Sigmoid colon (tissue), 7 donors: ENCODE data around the gene YBX1. TPM values are rescaled to one million over a fixed set of nuclear protein-coding genes. Genes with fewer than 3 reads are reported as not detected.
"Not testable (repeated sequence)": the region's sequence is repeated elsewhere in the genome, so short reads cannot be mapped to it uniquely, and the experiment has no call there.

Experiments
- DNase-seq: peaks from one replicate; pipeline ENCODE4 v3.0.0-alpha.2; 2019
- H3K27ac ChIP-seq, 4 donors: fragments of 200-600 bp; sonication (generic); one replicate each; pipeline ENCODE4 v1.5.1; 2016 to 2019; ENCODE audit warnings: mild to moderate bottlenecking in 1 of 4
- H3K27me3 ChIP-seq, 3 donors: fragments of 200-600 bp; sonication (generic); one replicate each; pipeline ENCODE4 v1.5.1; 2019; ENCODE audit warnings: mild to moderate bottlenecking in 1 of 3
- H3K36me3 ChIP-seq, 4 donors: fragments of 200-600 bp; sonication (generic); one replicate each; pipeline ENCODE4 v1.5.1; 2016 to 2019
- H3K4me1 ChIP-seq, 4 donors: fragments of 200-600 bp; sonication (generic); one replicate each; pipeline ENCODE4 v1.5.1; 2017 to 2019
- H3K4me3 ChIP-seq, 4 donors: fragments of 200-600 bp; sonication (generic); one replicate each; pipeline ENCODE4 v1.5.1; 2017 to 2019; ENCODE audit warnings: mild to moderate bottlenecking in 2 of 4, moderate library complexity in 1 of 4
- H3K9me3 ChIP-seq, 4 donors: fragments of 200-600 bp in 3 of 4; sonication (generic) in 3 of 4; one replicate each; pipeline versions ENCODE4 v1.5.1 to v1.6.1; 2013 to 2019
- CTCF ChIP-seq, 4 experiments: fragments of 450-650 bp in 3 of 4; fragments of 200-600 bp in 1 of 4; IDR thresholded peaks; one replicate each; pipeline ENCODE4 v1.5.1; 2016 to 2019; ENCODE audit warnings: antibody characterized with exemption in 4 of 4, mild to moderate bottlenecking in 3 of 4, moderate library complexity in 2 of 4
- EP300 ChIP-seq, 4 donors: sonication (generic); formaldehyde crosslinking; IDR thresholded peaks; one replicate each; pipeline ENCODE4 v1.6.1; 2017; ENCODE audit warnings: antibody characterized with exemption in 4 of 4
- POLR2A ChIP-seq, 2 donors: fragments of 450-650 bp; IDR thresholded peaks; one replicate each; pipeline ENCODE4 v1.6.1; 2016; ENCODE audit warnings: antibody characterized with exemption in 2 of 2, mild to moderate bottlenecking in 2 of 2, moderate library complexity in 2 of 2
- POLR2AphosphoS5 ChIP-seq, 4 donors: sonication (generic); formaldehyde crosslinking; IDR thresholded peaks; one replicate each; pipeline ENCODE4 v1.6.1; 2017; ENCODE audit warnings: antibody characterized with exemption in 4 of 4
- WGBS, 2 donors: extraction: QIAGEN DNeasy Blood & Tissue Kit; methylation state at CpG; one replicate each; pipeline ENCODE4 v1.1.7; 2013; 5-methylcytosine and 5-hydroxymethylcytosine counted together
- intact Hi-C: fragments of 100-400 bp; cut with DNase I; formaldehyde crosslinking; loops from one replicate; pipeline ENCODE4 v1.15.1; 2023
- polyA plus RNA-seq, 3 donors: library from polyadenylated mRNA; stranded (reverse); fragments of 200-250 nt; gene quantifications; one replicate each; pipeline ENCODE4 v1.2.3, GENCODE V29; 2013
- total RNA-seq, 4 donors: library from RNA; depleted of rRNA; stranded (reverse); fragments of >200 nt; gene quantifications; one replicate each; pipeline ENCODE4 v1.1.0, GENCODE V29; 2016
- donor health status: healthy with polysubstance abuse.
- donor health status: Bipolar disorder and iron deficiency.
- donor health status: healthy.

YBX1 gene
- total and polyA plus RNA-seq, 7 donors, result 685 to 897 (median 763) TPM

DNA sequence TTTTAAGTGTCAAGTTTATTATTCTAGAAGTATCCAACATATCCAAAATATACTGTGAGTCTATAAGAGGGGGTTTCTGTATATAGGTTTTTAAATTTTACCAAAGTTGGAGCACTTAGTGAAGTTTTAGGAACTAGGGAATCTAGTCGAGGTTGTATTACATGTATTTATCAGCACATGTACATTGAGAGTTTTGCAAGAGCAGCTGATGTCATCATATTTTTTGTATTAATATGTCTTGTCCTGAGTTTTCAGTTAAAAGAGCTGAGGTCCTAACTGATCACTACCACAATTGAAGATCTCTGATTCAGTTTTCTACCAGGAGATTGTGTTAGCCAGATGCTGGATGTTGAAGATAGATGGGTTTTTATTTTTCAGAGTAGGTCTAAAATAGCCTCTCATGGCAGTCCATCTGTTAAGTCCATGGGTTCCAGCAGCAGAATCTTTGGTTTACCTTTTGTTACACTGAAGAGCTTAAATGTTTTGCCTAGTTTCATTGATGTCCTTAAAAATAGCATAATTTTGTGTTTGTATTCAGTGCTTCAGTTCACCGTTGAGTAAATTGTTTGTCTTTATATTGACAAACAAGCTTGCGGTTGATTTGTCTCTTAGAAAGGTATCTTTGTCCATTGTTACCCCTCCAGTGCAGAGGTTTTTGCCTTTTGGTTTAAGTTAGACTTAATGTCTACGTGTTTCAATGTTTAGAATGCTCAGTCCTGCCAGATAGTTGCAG is 16.0 kb downstream of the YBX1 start:
- DNase-seq, result no peak
- peaks cover 0 to 8% (median 4%) of the 10 kb centered on the region in 4 donors for H3K4me1 ChIP-seq
- WGBS, 2 donors, result 90 to 94% methylated on average over 4 of the region's 4 CpGs
- H3K9me3 ChIP-seq, result no peaks in the 10 kb centered on the region
- H3K27me3 ChIP-seq, result no peaks in the 10 kb centered on the region
- TF ChIP-seq POLR2AphosphoS5 (IDR thresholded peaks at IDR 0.05), result no peak
- TF ChIP-seq POLR2A (IDR thresholded peaks at IDR 0.05), result no peak
- TF ChIP-seq CTCF (IDR thresholded peaks at IDR 0.05), result no peak
- no peak for TF ChIP-seq EP300 (IDR thresholded peaks at IDR 0.05)
- H3K27ac ChIP-seq, result no peak overlapping the region
- no peak overlapping the region for H3K4me3 ChIP-seq
- H3K36me3 ChIP-seq, result peaks cover 10 to 88% (median 49%) of the 10 kb centered on the region in 4 donors
- intact Hi-C loops, result no loop called here

- no peak overlapping the region for H3K27ac ChIP-seq
- no peaks in the 10 kb centered on the region for H3K4me1 ChIP-seq
- H3K27me3 ChIP-seq, result no peaks in the 10 kb centered on the region
- peaks cover 10 to 98% (median 59%) of the 10 kb centered on the region in 4 donors for H3K36me3 ChIP-seq
- no peak for DNase-seq
- TF ChIP-seq POLR2A (IDR thresholded peaks at IDR 0.05), result no peak
- H3K4me3 ChIP-seq, result no peak overlapping the region
- intact Hi-C loops, result no loop called here
- no peaks in the 10 kb centered on the region for H3K9me3 ChIP-seq
Observed at GRCh38 chr1:42700006-42700405, 17.8 kb downstream of the YBX1 start.

DNA sequence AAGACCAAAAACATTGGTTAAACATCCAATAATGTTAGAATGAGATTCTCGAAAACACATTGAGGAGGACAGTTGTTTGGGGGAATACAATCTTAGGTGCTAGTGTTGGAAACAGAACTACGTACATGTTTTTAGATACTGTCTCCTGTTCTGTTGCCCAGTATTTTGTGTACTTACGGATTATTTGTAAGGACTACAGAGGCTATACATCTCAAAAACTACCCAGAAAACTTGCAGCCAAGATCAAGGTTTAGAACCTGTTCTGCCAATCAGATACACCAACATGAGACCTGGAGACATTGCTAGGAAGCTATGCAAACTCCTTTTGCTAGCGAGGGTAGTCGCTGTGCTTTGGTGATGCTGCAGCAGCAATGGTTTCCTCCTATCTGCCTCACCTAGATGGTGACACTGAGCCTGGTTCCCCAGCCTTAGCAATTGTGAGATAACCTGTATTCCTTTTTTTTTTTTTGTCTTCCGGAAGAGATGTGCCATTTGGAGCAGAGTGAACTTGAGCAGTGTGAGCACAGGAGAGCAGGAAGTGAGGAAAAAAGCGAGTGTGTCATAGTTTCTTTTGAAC is 21.8 kb downstream of the YBX1 start:
- H3K36me3 ChIP-seq, result peaks cover 0 to 95% (median 47%) of the 10 kb centered on the region in 4 donors
- no peak for DNase-seq
- intact Hi-C loops, result no loop called here
- no peak for TF ChIP-seq POLR2AphosphoS5 (IDR thresholded peaks at IDR 0.05)
- no peak for TF ChIP-seq EP300 (IDR thresholded peaks at IDR 0.05)
- TF ChIP-seq CTCF (IDR thresholded peaks at IDR 0.05), result no peak
- no peak for TF ChIP-seq POLR2A (IDR thresholded peaks at IDR 0.05)
- no peak overlapping the region for H3K27ac ChIP-seq
- 84 to 94% methylated on average over 7 of the region's 7 CpGs for whole genome bisulfite sequencing, 2 donors
- H3K27me3 ChIP-seq, result no peaks in the 10 kb centered on the region
- no peaks in the 10 kb centered on the region for H3K4me1 ChIP-seq
- no peaks in the 10 kb centered on the region for H3K9me3 ChIP-seq
- no peak overlapping the region for H3K4me3 ChIP-seq

DNA sequence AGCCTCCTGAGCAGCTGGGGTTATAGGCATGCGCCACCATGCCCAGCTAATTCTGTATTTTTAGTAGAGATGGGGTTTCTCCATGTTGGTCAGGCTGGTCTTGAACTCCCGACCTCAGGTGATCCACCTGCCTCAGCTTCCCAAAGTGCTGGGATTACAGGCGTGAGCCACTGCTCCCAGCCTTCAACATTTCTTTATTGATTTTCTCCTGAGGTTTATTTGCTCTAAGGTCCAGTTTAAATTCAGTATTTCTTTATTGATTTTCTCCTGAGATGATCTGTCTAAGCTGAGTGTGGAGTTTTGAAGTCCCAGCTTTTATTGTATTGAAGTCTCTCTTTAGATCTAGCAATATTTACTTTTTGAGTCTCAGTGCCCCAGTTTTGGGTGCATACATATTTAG is 30.6 kb downstream of the YBX1 start:
- H3K4me1 ChIP-seq, H3K4me3 ChIP-seq, H3K9me3 ChIP-seq, intact Hi-C loops, H3K27ac ChIP-seq, H3K27me3 ChIP-seq, DNase-seq: not testable (repeated sequence)
- peaks cover 0 to 38% (median 4%) of the 10 kb centered on the region in 4 donors for H3K36me3 ChIP-seq
- 97 to 98% methylated on average over 3 of the region's 3 CpGs for WGBS, 2 donors

GRCh38 chr1:42713293-42713692 is 31.1 kb downstream of the YBX1 start:
- DNase-seq, result no peak
- H3K4me3 ChIP-seq, result no peak overlapping the region
- H3K9me3 ChIP-seq, result peaks cover 0 to 9% (median 0%) of the 10 kb centered on the region in 4 donors
- H3K4me1 ChIP-seq, result no peaks in the 10 kb centered on the region
- intact Hi-C loops, result no loop called here
- H3K27me3 ChIP-seq, result no peaks in the 10 kb centered on the region
- H3K36me3 ChIP-seq, result peaks cover 0 to 34% (median 4%) of the 10 kb centered on the region in 4 donors
- no peak overlapping the region for H3K27ac ChIP-seq
- no peak for TF ChIP-seq CTCF (IDR thresholded peaks at IDR 0.05)
- no peak for TF ChIP-seq POLR2A (IDR thresholded peaks at IDR 0.05)
- TF ChIP-seq POLR2AphosphoS5 (IDR thresholded peaks at IDR 0.05), result no peak
- TF ChIP-seq EP300 (IDR thresholded peaks at IDR 0.05), result no peak

- H3K4me1 ChIP-seq, H3K27me3 ChIP-seq, intact Hi-C loops, H3K4me3 ChIP-seq, H3K9me3 ChIP-seq, DNase-seq, H3K27ac ChIP-seq: not testable (repeated sequence)
- peaks cover 0 to 29% (median 4%) of the 10 kb centered on the region in 4 donors for H3K36me3 ChIP-seq
Observed at GRCh38 chr1:42714441-42714840, 32.2 kb downstream of the YBX1 start.
